ENCODE data around the gene CCL22. TPM values are rescaled to one million over a fixed set of nuclear protein-coding genes. Genes with fewer than 3 reads are reported as not detected.

CCL22 gene
- total RNA-seq, 3 donors from 2014 or later, result 0.16 to 0.51 (median 0.41) TPM

DNA sequence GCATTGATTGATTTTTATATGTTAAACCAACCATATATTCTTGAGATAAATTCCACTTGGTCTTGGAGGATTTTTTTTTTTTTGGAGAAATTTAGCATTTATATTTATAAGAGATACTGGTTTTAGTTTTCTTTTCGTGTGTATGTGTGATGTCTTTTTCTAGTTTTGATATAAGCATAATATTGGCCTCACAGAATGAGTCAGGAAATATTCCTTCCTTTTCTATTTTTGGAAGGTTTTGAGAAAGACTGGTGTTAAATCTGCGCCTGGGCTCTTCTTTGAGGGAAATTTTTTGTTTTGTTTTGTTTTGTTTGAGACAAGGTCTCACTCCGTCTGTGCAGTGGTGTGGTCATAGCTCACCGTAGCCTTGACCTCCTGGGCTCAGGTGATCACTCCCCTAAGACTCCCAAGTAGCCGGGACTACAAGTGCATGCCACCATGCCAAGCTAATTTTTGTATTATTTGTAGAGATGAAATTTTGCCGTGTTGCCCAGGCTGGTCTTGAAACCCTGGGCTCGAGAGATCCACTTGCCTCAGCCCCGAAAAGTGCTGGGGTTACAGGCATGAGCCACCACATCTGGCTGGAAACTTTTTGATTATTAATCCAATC lies 28.8 kb upstream of the CCL22 start:
- Histone ChIP-seq H3K36me3 (ENCODE audit: low read depth) (no peaks in the 10 kb centered on the region), H3K9me3 (peaks cover 2% of the 10 kb centered on the region), H3K4me3 (no peak overlapping the region), H3K4me1 (ENCODE audit: low read depth) (no peaks in the 10 kb centered on the region)
- ATAC-seq, result no peak
- TF ChIP-seq, protein P1, sequence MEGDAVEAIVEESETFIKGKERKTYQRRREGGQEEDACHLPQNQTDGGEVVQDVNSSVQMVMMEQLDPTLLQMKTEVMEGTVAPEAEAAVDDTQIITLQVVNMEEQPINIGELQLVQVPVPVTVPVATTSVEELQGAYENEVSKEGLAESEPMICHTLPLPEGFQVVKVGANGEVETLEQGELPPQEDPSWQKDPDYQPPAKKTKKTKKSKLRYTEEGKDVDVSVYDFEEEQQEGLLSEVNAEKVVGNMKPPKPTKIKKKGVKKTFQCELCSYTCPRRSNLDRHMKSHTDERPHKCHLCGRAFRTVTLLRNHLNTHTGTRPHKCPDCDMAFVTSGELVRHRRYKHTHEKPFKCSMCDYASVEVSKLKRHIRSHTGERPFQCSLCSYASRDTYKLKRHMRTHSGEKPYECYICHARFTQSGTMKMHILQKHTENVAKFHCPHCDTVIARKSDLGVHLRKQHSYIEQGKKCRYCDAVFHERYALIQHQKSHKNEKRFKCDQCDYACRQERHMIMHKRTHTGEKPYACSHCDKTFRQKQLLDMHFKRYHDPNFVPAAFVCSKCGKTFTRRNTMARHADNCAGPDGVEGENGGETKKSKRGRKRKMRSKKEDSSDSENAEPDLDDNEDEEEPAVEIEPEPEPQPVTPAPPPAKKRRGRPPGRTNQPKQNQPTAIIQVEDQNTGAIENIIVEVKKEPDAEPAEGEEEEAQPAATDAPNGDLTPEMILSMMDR (IDR thresholded peaks at IDR 0.05), result no peak
- intact Hi-C loops (cut with DNase I, micrococcal nuclease), result no loop called here
- no peak for DNase-seq

DNA sequence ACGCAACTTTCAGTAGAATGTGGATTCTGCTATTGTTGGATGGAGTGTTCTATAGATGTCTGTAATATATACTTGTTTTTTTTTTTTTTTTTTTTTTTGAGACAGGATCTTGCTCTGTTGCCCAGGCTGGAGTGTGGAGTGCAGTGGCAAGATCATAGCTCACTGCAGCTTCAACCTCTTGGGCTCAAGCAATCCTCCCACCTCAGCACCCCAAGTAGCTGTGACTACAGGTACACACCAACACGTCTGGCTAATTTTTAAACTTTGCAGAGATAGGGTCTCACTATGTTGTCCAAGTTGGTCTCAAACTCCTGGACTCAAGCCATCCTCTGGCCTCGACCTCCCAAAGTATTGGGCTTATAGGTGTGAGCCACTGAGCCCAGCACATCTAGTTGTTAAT lies 27.2 kb upstream of the CCL22 start:
- TF ChIP-seq, protein P1 (IDR thresholded peaks at IDR 0.05), result no peak
- intact Hi-C loops (cut with DNase I, micrococcal nuclease), result no loop called here
- Histone ChIP-seq H3K36me3 (ENCODE audit: low read depth) (no peaks in the 10 kb centered on the region), H3K9me3 (peaks cover 2% of the 10 kb centered on the region), H3K4me3 (no peak overlapping the region), H3K4me1 (ENCODE audit: low read depth) (no peaks in the 10 kb centered on the region)
- DNase-seq (no peak), ATAC-seq (no peak)

DNA sequence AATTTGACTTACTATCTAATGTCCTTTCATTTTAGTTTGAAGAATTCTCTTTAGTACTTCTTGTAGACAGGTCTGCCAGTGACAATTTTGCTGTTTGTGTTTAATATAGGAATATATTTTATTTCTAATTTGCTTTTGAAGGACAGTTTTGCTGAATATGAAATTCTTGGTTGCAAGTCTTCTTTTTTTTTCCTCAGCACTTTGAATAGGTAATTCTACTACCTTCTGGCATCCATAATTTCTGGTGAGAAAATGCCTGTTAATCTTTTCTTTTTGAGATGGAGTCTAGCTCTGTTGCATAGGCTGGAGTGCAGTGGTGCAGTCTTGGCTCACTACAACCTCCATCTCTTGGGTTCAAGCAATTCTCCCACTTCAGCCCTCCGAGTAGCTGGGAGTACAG lies 25.2 kb upstream of the CCL22 start:
- intact Hi-C loops (cut with DNase I, micrococcal nuclease), result no loop called here
- DNase-seq (no peak), ATAC-seq (no peak)
- TF ChIP-seq, protein P1 (IDR thresholded peaks at IDR 0.05), result no peak
- Histone ChIP-seq H3K4me1 (ENCODE audit: low read depth) (no peaks in the 10 kb centered on the region), H3K36me3 (ENCODE audit: low read depth) (no peaks in the 10 kb centered on the region), H3K9me3 (peaks cover 2% of the 10 kb centered on the region), H3K4me3 (no peak overlapping the region)

DNA sequence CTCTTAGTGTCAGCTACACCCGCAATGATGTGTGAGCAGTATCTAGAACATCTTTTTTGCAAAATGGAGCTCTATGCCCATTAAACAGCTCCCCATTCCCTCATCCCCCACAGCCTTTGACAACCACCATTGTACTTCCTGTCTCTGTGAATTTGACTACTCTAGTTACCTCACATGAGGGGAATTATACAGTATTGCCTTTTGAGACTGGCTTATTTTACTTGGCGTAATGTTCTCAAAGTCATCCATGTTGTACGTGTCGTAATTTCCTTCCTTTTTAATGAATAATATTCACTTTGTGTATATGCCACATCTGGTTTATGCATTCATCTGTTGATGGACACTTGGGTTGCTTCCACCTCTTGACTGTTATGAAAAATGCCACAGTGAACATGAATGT lies 23.2 kb upstream of the CCL22 start:
- no peak for DNase-seq
- Histone ChIP-seq H3K9me3 (peaks cover 2% of the 10 kb centered on the region), H3K36me3 (ENCODE audit: low read depth) (no peaks in the 10 kb centered on the region), H3K4me3 (no peak overlapping the region), H3K4me1 (ENCODE audit: low read depth) (no peaks in the 10 kb centered on the region)
- TF ChIP-seq, protein P1 (IDR thresholded peaks at IDR 0.05), result no peak
- intact Hi-C loops (cut with DNase I, micrococcal nuclease), result no loop called here
- no peak for ATAC-seq

DNA sequence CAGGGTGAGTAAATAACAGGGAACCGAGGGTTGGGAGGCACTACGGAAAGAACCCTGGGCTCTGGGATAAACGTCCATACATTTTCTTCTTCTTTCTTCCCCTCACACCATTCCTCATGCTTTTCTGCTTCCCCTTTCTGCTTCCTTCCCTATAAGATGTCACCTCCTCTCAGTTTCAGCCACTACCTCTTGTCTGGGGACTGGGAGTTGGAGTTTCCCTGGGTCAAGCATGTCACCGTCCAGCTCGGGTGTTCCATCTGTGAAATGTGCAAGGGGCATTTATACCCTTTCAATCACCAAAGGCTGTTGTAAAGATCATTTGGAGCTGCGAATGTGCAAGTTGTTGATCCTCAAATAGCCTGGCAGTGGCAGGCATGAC lies 17.5 kb upstream of the CCL22 start:
- peaks cover 10% of the 10 kb centered on the region for H3K4me1 ChIP-seq (ENCODE audit: low read depth)
- DNase-seq (no peak), ATAC-seq (no peak)
- H3K9me3 ChIP-seq, result no peaks in the 10 kb centered on the region
- no peaks in the 10 kb centered on the region for H3K36me3 ChIP-seq (ENCODE audit: low read depth)
- intact Hi-C loops (cut with DNase I, micrococcal nuclease), result no loop called here
- H3K4me3 ChIP-seq, result no peak overlapping the region
- TF ChIP-seq, protein P1 (IDR thresholded peaks at IDR 0.05), result no peak

Data from mucosa of descending colon (tissue), 3 donors.